WTC11 (cell line): ENCODE measurements around the gene MYLK3. TPM values are rescaled to one million over a fixed set of nuclear protein-coding genes. Genes with fewer than 3 reads are reported as not detected.

Source experiments
- ATAC-seq: fragments of 200-7000 bp; cut with Tn5 transposase; 2 replicates; pipeline ENCODE4 v1.10.0; 2021; ENCODE audit warnings: mild to moderate bottlenecking, moderate library complexity
- CTCF ChIA-PET: fragments of 300-600 bp; sonication (Branson Sonifier 250); formaldehyde crosslinking; loops from one replicate; lab custom pipeline; 2021; ENCODE audit warnings: antibody characterized with exemption; lab: Charles Lee
- POLR2A ChIA-PET: fragments of 350-600 bp; sonication (Branson Sonifier 250); formaldehyde crosslinking; loops from one replicate; lab custom pipeline; 2021; ENCODE audit warnings: antibody characterized with exemption; lab: Charles Lee
- DNase-seq: peaks from one replicate; pipeline ENCODE4 v3.0.0; 2021; ENCODE audit warnings: low spot score
- H3K27ac Mint-ChIP-seq: 2 replicates; pipeline ENCODE4 v1.8.0; 2021; ENCODE audit warnings: mixed read lengths
- H3K27me3 Mint-ChIP-seq: 2 replicates; pipeline ENCODE4 v1.8.0; 2021; ENCODE audit warnings: low read depth, mild to moderate bottlenecking, moderate library complexity, mixed read lengths
- H3K36me3 Mint-ChIP-seq: 2 replicates; pipeline ENCODE4 v1.8.0; 2021; ENCODE audit warnings: mixed read lengths
- H3K4me1 Mint-ChIP-seq: 2 replicates; pipeline ENCODE4 v1.8.0; 2022; ENCODE audit warnings: mixed read lengths
- H3K4me3 Mint-ChIP-seq: 2 replicates; pipeline ENCODE4 v1.8.0; 2021; ENCODE audit warnings: mild to moderate bottlenecking, moderate library complexity, mixed read lengths
- H3K9me3 Mint-ChIP-seq: 2 replicates; pipeline ENCODE4 v1.8.0; 2021; ENCODE audit warnings: mixed read lengths
- AFF4 ChIP-seq: sonication (generic); formaldehyde crosslinking; IDR thresholded peaks from 2 replicates; pipeline ENCODE4 v1.8.1; 2023; ENCODE audit warnings: mild to moderate bottlenecking, missing genetic modification reagents, borderline replicate concordance
- AR ChIP-seq: fragments of 250-450 bp; sonication (Bioruptor Pico); IDR thresholded peaks from 2 replicates; pipeline ENCODE4 v1.9.0; 2021; ENCODE audit warnings: mild to moderate bottlenecking
- E2F5 ChIP-seq: sonication (generic); formaldehyde crosslinking; IDR thresholded peaks from 2 replicates; pipeline ENCODE4 v1.8.1; 2022; ENCODE audit warnings: mild to moderate bottlenecking, moderate library complexity, missing genetic modification reagents
- ELF4 ChIP-seq: sonication (generic); formaldehyde crosslinking; IDR thresholded peaks from 2 replicates; pipeline ENCODE4 v1.8.1; 2022; ENCODE audit warnings: low read depth, mild to moderate bottlenecking, moderate library complexity, missing genetic modification reagents
- ERG ChIP-seq: fragments of 250-450 bp; sonication (Bioruptor Pico); IDR thresholded peaks from 2 replicates; pipeline ENCODE4 v1.8.0; 2021; ENCODE audit warnings: mild to moderate bottlenecking
- GRHL2 ChIP-seq: fragments of 250-450 bp; sonication (Bioruptor Pico); IDR thresholded peaks from 2 replicates; pipeline ENCODE4 v1.8.0; 2022; ENCODE audit warnings: mild to moderate bottlenecking, moderate library complexity; ENCODE audit not compliant: insufficient replicate concordance, severe bottlenecking
- IRF1 ChIP-seq: sonication (generic); formaldehyde crosslinking; IDR thresholded peaks from 2 replicates; pipeline ENCODE4 v1.8.0; 2023; ENCODE audit warnings: missing genetic modification reagents
- MYBL2 ChIP-seq: sonication (generic); formaldehyde crosslinking; IDR thresholded peaks from 2 replicates; pipeline ENCODE4 v1.8.1; 2023; ENCODE audit warnings: mild to moderate bottlenecking, moderate library complexity, missing genetic modification reagents
- OVOL2 ChIP-seq: fragments of 250-450 bp; sonication (Bioruptor Pico); IDR thresholded peaks from 2 replicates; pipeline ENCODE4 v1.9.0; 2021; ENCODE audit warnings: mild to moderate bottlenecking, borderline replicate concordance
- RELA ChIP-seq: sonication (generic); formaldehyde crosslinking; IDR thresholded peaks from 2 replicates; pipeline ENCODE4 v1.8.1; 2022; ENCODE audit warnings: missing genetic modification reagents, mild to moderate bottlenecking, borderline replicate concordance
- TEAD1 ChIP-seq: sonication (generic); formaldehyde crosslinking; IDR thresholded peaks from 2 replicates; pipeline ENCODE4 v1.8.0; 2022; ENCODE audit warnings: mild to moderate bottlenecking, missing genetic modification reagents
- ZNF121 ChIP-seq: sonication (generic); formaldehyde crosslinking; IDR thresholded peaks from 2 replicates; pipeline ENCODE4 v1.8.0; 2023; ENCODE audit warnings: missing genetic modification reagents
- ZNF416 ChIP-seq: fragments of 250-450 bp; sonication (Bioruptor Pico); IDR thresholded peaks from 2 replicates; pipeline ENCODE4 v1.9.0; 2021; ENCODE audit warnings: mild to moderate bottlenecking, inconsistent platforms
- ZNF423 ChIP-seq: fragments of 250-450 bp; sonication (Bioruptor Pico); IDR thresholded peaks from 2 replicates; pipeline ENCODE4 v2.1.2; 2022; ENCODE audit warnings: mild to moderate bottlenecking, moderate library complexity
- ZNF425 ChIP-seq: fragments of 250-450 bp; sonication (Bioruptor Pico); conservative IDR thresholded peaks from 2 replicates; pipeline ENCODE4 v1.9.0; 2021; ENCODE audit warnings: mild to moderate bottlenecking
- total RNA-seq: library from RNA; stranded (reverse); gene quantifications from 3 replicates; pipeline ENCODE4 v1.2.3, GENCODE V29; 2021

MYLK3 gene
- total RNA-seq, 1 experiment from 2014 or later = 0.79 TPM

GRCh38 chr16:46790599-46791270, 42.6 kb upstream of the MYLK3 start:
- CTCF ChIA-PET = interaction anchor here (1.4 to 2.4 kb wide), 3 partner anchors 11 to 118 kb away, joined by 5 to 12 read pairs (median 11); no protein-coding TSS in a partner anchor
- peaks cover 2% of the 10 kb centered on the region; the same call in 1 of the 2 replicates for H3K27me3 Mint-ChIP-seq
- H3K4me3 Mint-ChIP-seq = peak overlapping the region; percentile 82
- DNase-seq = no peak
- ATAC-seq = no peak
- no peak for TF ChIP-seq AR (CRISPR knock-in tag)
- TF ChIP-seq ZNF121 = no peak
- TF ChIP-seq ERG (CRISPR knock-in tag) = no peak
- TF ChIP-seq RELA (CRISPR knock-in tag) = no peak
- TF ChIP-seq ELF4 (CRISPR knock-in tag) = no peak
- no peak for TF ChIP-seq TEAD1 (CRISPR knock-in tag)
- no peak for TF ChIP-seq IRF1
- no peak for TF ChIP-seq E2F5 (CRISPR knock-in tag)
- POLR2A ChIA-PET = interaction anchor here (1.3 kb wide), 1 partner anchor 44 kb away, joined by 4 read pairs; no protein-coding TSS in a partner anchor
- peaks cover 24% of the 10 kb centered on the region for H3K4me1 Mint-ChIP-seq
- peaks cover 37% of the 10 kb centered on the region for H3K9me3 Mint-ChIP-seq
- H3K27ac Mint-ChIP-seq = peak overlapping the region; percentile 82
- peaks cover 37% of the 10 kb centered on the region for H3K36me3 Mint-ChIP-seq

GRCh38 chr16:46789499-46790414, 41.6 kb upstream of the MYLK3 start:
- peak overlapping the region; percentile 99 for H3K27ac Mint-ChIP-seq
- DNase-seq (peak; percentile 86), ATAC-seq (peak; percentile 94)
- H3K27me3 Mint-ChIP-seq = peaks cover 2% of the 10 kb centered on the region; the same call in 1 of the 2 replicates
- H3K4me1 Mint-ChIP-seq = peaks cover 34% of the 10 kb centered on the region
- H3K4me3 Mint-ChIP-seq = peak overlapping the region; percentile 82
- peaks cover 28% of the 10 kb centered on the region for H3K36me3 Mint-ChIP-seq
- ChIA-PET CTCF (interaction anchor here (0.7 to 2.4 kb wide), 7 partner anchors 8 to 119 kb away, joined by 3 to 12 read pairs (median 5); partner anchors contain the start of gene ORC6), POLR2A (interaction anchor here (0.6 to 1.3 kb wide), 4 partner anchors 13 to 160 kb away, joined by 3 to 4 read pairs (median 3); no protein-coding TSS in a partner anchor)
- H3K9me3 Mint-ChIP-seq = peaks cover 29% of the 10 kb centered on the region
- TF ChIP-seq ZNF416 (CRISPR knock-in tag) (no peak), GRHL2 (CRISPR knock-in tag) (no peak), E2F5 (CRISPR knock-in tag) (0 out of 2 replicates have a peak, but pooled peaks have one; percentile 41), ZNF423 (peak; percentile 89), OVOL2 (no peak), ZNF425 (CRISPR knock-in tag) (no peak), MYBL2 (CRISPR knock-in tag) (no peak), TEAD1 (CRISPR knock-in tag) (no peak), AFF4 (no peak)
